Colonic mucosa (tissue), 4 donors: ENCODE results near the gene PRR12. TPM values are rescaled to one million over a fixed set of nuclear protein-coding genes. Genes with fewer than 3 reads are reported as not detected.
A peak's percentile ranks its signal among the peaks of the same experiment; 100 is the strongest.

Source experiments
- DNase-seq: peaks from one replicate; pipeline ENCODE4 v3.0.0-alpha.2; 2020
- H3K27ac ChIP-seq: fragments of 200-600 bp; one replicate; pipeline ENCODE4 v1.8.0; 2021
- H3K27me3 ChIP-seq: fragments of 200-600 bp; one replicate; pipeline ENCODE4 v1.8.0; 2021
- H3K36me3 ChIP-seq: fragments of 200-600 bp; one replicate; pipeline ENCODE4 v1.8.0; 2021
- H3K4me1 ChIP-seq: fragments of 200-600 bp; one replicate; pipeline ENCODE4 v1.8.0; 2021; ENCODE audit warnings: mild to moderate bottlenecking
- H3K4me3 ChIP-seq: fragments of 200-600 bp; one replicate; pipeline ENCODE4 v1.8.0; 2021
- H3K9ac ChIP-seq, 2 donors: one replicate each; pipeline ENCODE4 v1.7.0; 2013; ENCODE audit warnings: control low read depth in 2 of 2, low read depth in 2 of 2, low read length in 2 of 2
- H3K9me3 ChIP-seq: fragments of 200-600 bp; one replicate; pipeline ENCODE4 v1.8.0; 2021
- CTCF ChIP-seq: fragments of 200-600 bp; IDR thresholded peaks from one replicate; pipeline ENCODE4 v1.8.0; 2022; ENCODE audit warnings: antibody characterized with exemption, mild to moderate bottlenecking
- intact Hi-C: fragments of 100-400 bp; cut with DNase I; formaldehyde crosslinking; loops from one replicate; pipeline ENCODE4 v1.14.1; 2022
- total RNA-seq, 2 donors: library from RNA; stranded (reverse); fragmentation: NEBNext Ultra II Directional in 1 of 2; extraction: Animal tissue kit (Norgen Biotek cat#: 25700) in 1 of 2; gene quantifications; one replicate each; pipeline ENCODE4 v1.2.1, GENCODE V29; 2021
- donor health status: healthy.
- donor health status: DM: no; HTN: no; CAD: no.
- donor health status: DM: no; HTN: no; CAD: no.

Gene PRR12
- total RNA-seq, 2 donors from 2014 or later, result 17.5 to 33.1 TPM

DNA sequence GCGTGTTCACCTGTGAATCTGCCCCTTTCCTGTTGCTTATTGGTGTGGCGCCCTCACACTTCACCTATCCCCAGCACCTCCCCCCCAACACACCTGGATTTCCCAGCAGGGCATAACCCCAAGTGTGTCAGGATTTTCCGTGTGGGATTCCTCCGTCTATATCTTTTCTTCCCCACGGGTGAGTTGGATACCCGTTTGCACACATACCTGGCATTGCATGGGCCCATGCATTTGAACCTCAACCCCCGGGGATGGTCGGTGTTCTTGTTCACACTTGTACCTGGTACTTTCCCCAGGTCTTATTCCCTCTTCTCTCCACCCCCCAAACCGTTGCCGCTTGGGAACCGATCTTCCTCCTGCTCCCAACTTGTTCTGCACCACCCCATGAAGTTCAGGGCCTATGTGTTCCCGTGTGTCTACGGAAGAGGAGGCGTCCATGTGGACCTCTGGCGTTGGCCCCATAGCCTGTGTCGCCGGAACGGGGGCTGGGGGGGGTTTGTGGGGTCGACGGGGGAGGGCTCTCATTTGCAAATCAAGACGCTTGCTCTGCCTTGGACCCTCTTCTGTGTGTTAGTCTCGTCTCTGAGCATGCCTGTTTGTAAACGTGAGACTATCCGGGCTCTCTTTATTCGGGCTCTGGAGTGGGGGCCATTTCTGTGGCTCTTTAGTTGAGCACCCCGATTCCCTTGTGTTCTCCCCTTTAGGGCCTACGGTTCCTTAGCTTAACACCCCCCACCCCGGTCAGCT, 1.7 kb downstream of the PRR12 start:
- TF ChIP-seq CTCF, result no peak
- Histone ChIP-seq H3K9ac (peak overlapping the region; percentile 69 to 92), H3K4me3 (peak overlapping the region; percentile 74), H3K9me3 (no peaks in the 10 kb centered on the region), H3K27me3 (no peaks in the 10 kb centered on the region), H3K36me3 (peaks cover 5% of the 10 kb centered on the region), H3K4me1 (no peaks in the 10 kb centered on the region), H3K27ac (peak overlapping the region; percentile 91)
- peak; percentile 58 for DNase-seq
- intact Hi-C loops, result loop anchor here (5.0 kb wide), 1 partner anchor 45 kb away; no protein-coding TSS in a partner anchor

- intact Hi-C loops, result loop anchor here (5.0 kb wide), 1 partner anchor 44 kb away; no protein-coding TSS in a partner anchor
- H3K9ac ChIP-seq, result peak overlapping the region in 1 of 2 donors; percentile 92
- H3K4me1 ChIP-seq, result no peaks in the 10 kb centered on the region
- H3K36me3 ChIP-seq, result peaks cover 5% of the 10 kb centered on the region
- no peaks in the 10 kb centered on the region for H3K9me3 ChIP-seq
- H3K27me3 ChIP-seq, result no peaks in the 10 kb centered on the region
- H3K4me3 ChIP-seq, result peak overlapping the region; percentile 74
- DNase-seq, result peak; percentile 98
- TF ChIP-seq CTCF, result no peak
- peak overlapping the region; percentile 91 for H3K27ac ChIP-seq
These were observed 2.5 kb downstream of the PRR12 start for GRCh38 chr19:49593233-49594113.

DNA sequence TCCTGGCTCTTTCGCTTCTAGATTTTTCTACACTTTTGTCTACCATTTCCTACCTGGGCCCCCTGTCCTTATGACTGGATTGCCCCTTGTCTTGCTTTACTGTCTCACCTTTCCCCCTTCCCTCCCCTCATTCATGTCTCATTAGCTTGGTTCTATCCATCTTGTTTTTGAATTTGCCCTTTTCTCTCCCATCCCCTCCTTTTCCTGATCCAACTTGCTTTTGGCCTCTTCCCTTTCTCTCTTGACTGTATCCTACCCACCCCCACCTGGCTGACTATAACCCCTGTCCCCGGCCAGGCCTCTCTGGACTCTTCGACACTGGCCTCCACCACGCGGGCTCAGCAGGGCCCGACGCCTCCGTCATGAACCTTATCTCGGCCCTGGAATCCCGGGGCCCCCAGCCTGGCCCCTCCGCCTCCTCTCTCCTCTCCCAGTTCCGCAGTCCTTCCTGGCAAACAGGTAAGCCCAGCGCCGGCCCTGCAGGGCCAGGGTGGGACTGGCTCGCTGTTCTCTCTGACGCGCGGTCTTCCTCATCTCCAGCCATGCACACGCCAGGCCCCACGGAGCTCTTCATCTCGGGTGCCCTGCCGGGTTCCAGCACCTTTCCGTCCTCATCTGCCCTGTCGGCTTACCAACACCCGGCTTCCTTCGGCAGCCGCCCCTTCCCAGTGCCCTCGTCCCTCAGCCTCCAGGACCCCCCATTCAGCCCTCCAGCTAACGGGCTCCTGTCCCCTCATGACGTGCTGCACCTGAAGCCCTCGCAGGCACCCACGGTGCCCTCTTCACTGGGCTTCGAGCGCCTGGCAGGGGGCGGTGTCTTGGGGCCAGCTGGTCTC, 3.4 kb downstream of the PRR12 start:
- H3K27ac ChIP-seq, result no peak overlapping the region
- no peak for TF ChIP-seq CTCF
- no peaks in the 10 kb centered on the region for H3K4me1 ChIP-seq
- H3K36me3 ChIP-seq, result peaks cover 7% of the 10 kb centered on the region
- no peaks in the 10 kb centered on the region for H3K27me3 ChIP-seq
- H3K9me3 ChIP-seq, result no peaks in the 10 kb centered on the region
- intact Hi-C loops, result loop anchor here (5.0 kb wide), 1 partner anchor 43 kb away; no protein-coding TSS in a partner anchor
- peak; percentile 22 for DNase-seq
- no peak overlapping the region for H3K4me3 ChIP-seq
- peak overlapping the region in 1 of 2 donors; percentile 43 for H3K9ac ChIP-seq

DNA sequence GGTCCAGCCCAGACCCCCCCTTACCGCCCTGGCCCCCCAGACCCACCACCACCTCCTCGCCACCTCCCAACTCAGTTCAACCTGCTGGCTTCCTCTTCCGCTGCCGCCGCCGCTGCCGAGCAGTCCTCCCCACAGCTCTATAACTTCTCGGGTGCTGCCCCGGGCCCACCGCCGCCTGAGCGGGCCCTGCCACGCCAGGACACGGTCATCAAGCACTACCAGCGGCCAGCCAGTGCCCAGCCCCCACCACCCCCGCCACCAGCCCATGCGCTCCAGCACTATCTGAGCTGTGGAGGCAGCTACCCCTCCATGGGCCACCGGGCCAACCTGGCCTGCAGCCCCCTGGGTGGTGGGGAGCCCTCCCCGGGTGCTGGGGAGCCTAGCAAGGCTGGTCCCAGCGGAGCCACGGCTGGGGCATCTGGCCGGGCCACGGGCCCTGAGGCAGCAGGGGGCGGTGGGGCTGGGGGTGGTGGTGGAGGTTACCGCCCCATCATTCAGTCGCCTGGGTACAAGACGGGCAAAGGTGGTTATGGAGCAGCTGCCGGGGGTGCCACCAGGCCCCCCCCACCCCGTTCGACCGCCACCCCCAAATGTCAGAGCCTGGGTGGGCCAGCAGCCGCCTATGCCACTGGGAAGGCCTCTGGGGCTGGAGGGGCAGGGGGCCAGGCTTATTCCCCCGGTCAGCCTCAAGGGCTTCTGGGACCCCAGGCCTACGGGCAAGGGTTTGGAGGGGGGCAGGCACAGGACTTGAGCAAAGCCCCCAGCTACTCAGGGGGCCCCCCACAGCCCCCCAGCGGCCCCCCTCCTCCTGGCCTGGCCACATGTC, 4.2 kb downstream of the PRR12 start:
- Histone ChIP-seq H3K4me1 (no peaks in the 10 kb centered on the region), H3K27me3 (no peaks in the 10 kb centered on the region), H3K9ac (no peak overlapping the region), H3K4me3 (no peak overlapping the region), H3K36me3 (peaks cover 13% of the 10 kb centered on the region), H3K27ac (no peak overlapping the region), H3K9me3 (no peaks in the 10 kb centered on the region)
- no peak for TF ChIP-seq CTCF
- intact Hi-C loops, result loop anchor here (5.0 kb wide), 1 partner anchor 42 kb away; no protein-coding TSS in a partner anchor
- peak; percentile 22 for DNase-seq
